IMR-90 (cell line): ENCODE data around the gene FBXW8. TPM values are rescaled to one million over a fixed set of nuclear protein-coding genes. Genes with fewer than 3 reads are reported as not detected.

ENCODE experiments used
- ATAC-seq: fragments of 200-7000 bp; cut with Tn5 transposase; 2 replicates; pipeline ENCODE4 v1.9.1; 2020; ENCODE audit warnings: low read depth, mild to moderate bottlenecking, moderate library complexity
- BruUV-seq: library from RNA; stranded (reverse); fragments of 400-500 nt; replicated peaks from 2 replicates; lab custom pipeline; 2021; lab: Mats Ljungman, UMichigan
- CTCF ChIA-PET: fragments of 300-600 bp; formaldehyde crosslinking; extraction: SDS; loops from one replicate; lab custom pipeline; 2021; ENCODE audit warnings: antibody characterized with exemption; lab: Yijun Ruan, JAX
- POLR2A ChIA-PET: fragments of 300-600 bp; sonication (Branson Sonifier 250); formaldehyde crosslinking; loops from one replicate; lab custom pipeline; 2022; ENCODE audit warnings: antibody characterized with exemption; ENCODE audit not compliant: unreplicated experiment; lab: Charles Lee
- DNase-seq: peaks from one replicate; pipeline ENCODE4 v3.0.0; 2013
- H2AFZ ChIP-seq: replicated peaks from 2 replicates; pipeline ENCODE3; 2013; ENCODE audit warnings: low read length, mild to moderate bottlenecking; ENCODE audit not compliant: poor library complexity
- H2AK5ac ChIP-seq: 2 replicates; pipeline ENCODE4 v1.6.1; 2013; ENCODE audit warnings: low read depth, low read length, inconsistent platforms
- H2AK9ac ChIP-seq: replicated peaks from 2 replicates; pipeline ENCODE3; 2013; ENCODE audit warnings: mild to moderate bottlenecking, low read depth, low read length, moderate library complexity; ENCODE audit not compliant: poor library complexity
- H2BK120ac ChIP-seq: 2 replicates; pipeline ENCODE4 v1.6.1; 2013; ENCODE audit warnings: low read depth, low read length, inconsistent platforms
- H2BK15ac ChIP-seq: 3 replicates; pipeline ENCODE4 v1.6.1; 2013; ENCODE audit warnings: low read depth, low read length, inconsistent platforms
- H2BK20ac ChIP-seq: 2 replicates; pipeline ENCODE4 v1.6.1; 2013; ENCODE audit warnings: low read depth, mild to moderate bottlenecking, inconsistent platforms, low read length, moderate library complexity
- H2BK5ac ChIP-seq: 2 replicates; pipeline ENCODE4 v1.6.1; 2013; ENCODE audit warnings: mild to moderate bottlenecking, low read depth, low read length, inconsistent platforms; ENCODE audit not compliant: poor library complexity, severe bottlenecking
- H3K14ac ChIP-seq: replicated peaks from 2 replicates; pipeline ENCODE4 v1.6.1; 2013; ENCODE audit warnings: low read depth, low read length, inconsistent platforms
- H3K18ac ChIP-seq: 2 replicates; pipeline ENCODE4 v1.6.1; 2013; ENCODE audit warnings: low read depth, low read length, control low read depth
- H3K23ac ChIP-seq: 2 replicates; pipeline ENCODE4 v1.6.1; 2013; ENCODE audit warnings: low read depth, low read length, inconsistent platforms
- H3K27ac ChIP-seq: 2 replicates; pipeline ENCODE4 v1.5.1; 2013; ENCODE audit warnings: mild to moderate bottlenecking, control low read depth, low read length; ENCODE audit not compliant: insufficient read depth
- H3K27me3 ChIP-seq: 2 replicates; pipeline ENCODE4 v1.6.1; 2013; ENCODE audit warnings: low read length; ENCODE audit not compliant: control insufficient read depth, insufficient read depth
- H3K36me3 ChIP-seq: 2 replicates; pipeline ENCODE4 v1.6.1; 2013; ENCODE audit warnings: low read length, mixed read lengths; ENCODE audit not compliant: control insufficient read depth, insufficient read depth
- H3K4ac ChIP-seq: 2 replicates; pipeline ENCODE4 v1.6.1; 2013; ENCODE audit warnings: low read depth, low read length, inconsistent platforms
- H3K4me1 ChIP-seq: 2 replicates; pipeline ENCODE4 v1.6.1; 2013; ENCODE audit warnings: low read length, mixed read lengths; ENCODE audit not compliant: control insufficient read depth, insufficient read depth
- H3K4me2 ChIP-seq: 2 replicates; pipeline ENCODE4 v1.6.1; 2013; ENCODE audit warnings: low read depth, mild to moderate bottlenecking, control low read depth, low read length, moderate library complexity
- H3K4me3 ChIP-seq: 2 replicates; pipeline ENCODE4 v1.5.1; 2013; ENCODE audit warnings: low read depth, mild to moderate bottlenecking, control low read depth, low read length, moderate library complexity; ENCODE audit not compliant: insufficient read depth
- H3K56ac ChIP-seq: 2 replicates; pipeline ENCODE4 v1.6.1; 2013; ENCODE audit warnings: low read length, inconsistent platforms; ENCODE audit not compliant: insufficient read depth; ENCODE audit errors: extremely low read depth
- H3K79me1 ChIP-seq, 2 experiments: 2 replicates each; pipeline ENCODE4 v1.6.1; 2013; ENCODE audit warnings: low read length in 2 of 2, inconsistent platforms in 1 of 2, low read depth in 1 of 2
- H3K9ac ChIP-seq: 2 replicates; pipeline ENCODE4 v1.6.1; 2013; ENCODE audit warnings: low read depth, low read length, control low read depth
- H3K9me1 ChIP-seq: 2 replicates; pipeline ENCODE4 v1.6.1; 2013; ENCODE audit warnings: low read length, inconsistent platforms; ENCODE audit not compliant: insufficient read depth
- H3K9me3 ChIP-seq: 2 replicates; pipeline ENCODE4 v1.6.1; 2013; ENCODE audit warnings: low read length; ENCODE audit not compliant: control insufficient read depth, insufficient read depth
- H4K20me1 ChIP-seq: 2 replicates; pipeline ENCODE4 v1.6.1; 2013; ENCODE audit warnings: low read length, inconsistent platforms; ENCODE audit not compliant: insufficient read depth
- H4K5ac ChIP-seq: 2 replicates; pipeline ENCODE4 v1.6.1; 2013; ENCODE audit warnings: mild to moderate bottlenecking, low read depth, low read length, control low read depth
- H4K8ac ChIP-seq, 2 experiments: 2 replicates each; pipeline ENCODE4 v1.6.1; 2013; ENCODE audit warnings: low read depth in 2 of 2, low read length in 2 of 2, control low read depth in 1 of 2, inconsistent platforms in 1 of 2
- H4K91ac ChIP-seq: 2 replicates; pipeline ENCODE4 v1.6.1; 2013; ENCODE audit warnings: low read depth, low read length, inconsistent platforms; ENCODE audit not compliant: insufficient read depth
- BHLHE40 ChIP-seq: fragments of 150-350 bp; IDR thresholded peaks from 2 replicates; pipeline ENCODE4 v1.6.1; 2016; ENCODE audit warnings: mild to moderate bottlenecking, low read depth, low read length
- CEBPB ChIP-seq: IDR thresholded peaks from 2 replicates; pipeline ENCODE4 v1.6.1; 2012; ENCODE audit warnings: low read depth, low read length, improper control_type of control experiment
- CHD1 ChIP-seq: IDR thresholded peaks from 2 replicates; pipeline ENCODE4 v1.6.1; 2012; ENCODE audit warnings: low read depth, low read length, improper control_type of control experiment
- CTCF ChIP-seq: conservative IDR thresholded peaks from 2 replicates; pipeline ENCODE4 v1.5.1; 2012; ENCODE audit warnings: mild to moderate bottlenecking, low read depth, low read length, improper control_type of control experiment
- ELK1 ChIP-seq: fragments of 150-350 bp; IDR thresholded peaks from 2 replicates; pipeline ENCODE4 v1.6.1; 2016; ENCODE audit warnings: low read depth, mild to moderate bottlenecking, low read length, moderate library complexity, borderline replicate concordance
- FOS ChIP-seq: fragments of 150-350 bp; IDR thresholded peaks from 2 replicates; pipeline ENCODE4 v1.6.1; 2016; ENCODE audit warnings: low read depth, low read length
- MAFK ChIP-seq: IDR thresholded peaks from 2 replicates; pipeline ENCODE4 v1.6.1; 2012; ENCODE audit warnings: low read depth, low read length, improper control_type of control experiment
- MAZ ChIP-seq: IDR thresholded peaks from 2 replicates; pipeline ENCODE4 v1.6.1; 2012; ENCODE audit warnings: low read depth, mild to moderate bottlenecking, low read length, improper control_type of control experiment, moderate library complexity, borderline replicate concordance
- MXI1 ChIP-seq: IDR thresholded peaks from 2 replicates; pipeline ENCODE4 v1.6.1; 2012; ENCODE audit warnings: low read depth, mild to moderate bottlenecking, low read length, moderate library complexity, borderline replicate concordance
- NFE2L2 ChIP-seq: fragments of 150-350 bp; IDR thresholded peaks from 2 replicates; pipeline ENCODE4 v1.6.1; 2016; ENCODE audit warnings: low read depth, mild to moderate bottlenecking, low read length
- POLR2A ChIP-seq: IDR thresholded peaks from 2 replicates; pipeline ENCODE4 v1.6.1; 2012; ENCODE audit warnings: mild to moderate bottlenecking, low read depth, low read length
- RAD21 ChIP-seq: IDR thresholded peaks from 2 replicates; pipeline ENCODE4 v1.6.1; 2012; ENCODE audit warnings: low read length, improper control_type of control experiment
- RCOR1 ChIP-seq: IDR thresholded peaks from 2 replicates; pipeline ENCODE4 v1.6.1; 2012; ENCODE audit warnings: mild to moderate bottlenecking, low read length, improper control_type of control experiment; ENCODE audit not compliant: insufficient replicate concordance
- RFX5 ChIP-seq: IDR thresholded peaks from 2 replicates; pipeline ENCODE4 v1.8.0; 2012; ENCODE audit warnings: low read depth, mild to moderate bottlenecking, low read length, moderate library complexity
- SMC3 ChIP-seq: fragments of 150-350 bp; IDR thresholded peaks from 2 replicates; pipeline ENCODE4 v1.6.1; 2016; ENCODE audit warnings: low read depth, mild to moderate bottlenecking, antibody characterized with exemption, low read length, moderate library complexity
- USF2 ChIP-seq: fragments of 150-350 bp; IDR thresholded peaks from 2 replicates; pipeline ENCODE4 v1.6.1; 2017; ENCODE audit warnings: mild to moderate bottlenecking, antibody characterized with exemption, low read length, low read depth
- WGBS, 2 experiments: methylation state at CpG; one replicate each; pipeline versions ENCODE4 v1.1.5 to v1.1.7; 2013; ENCODE audit warnings: missing lambda C conversion rate in 2 of 2; ENCODE audit not compliant: insufficient read length in 1 of 2; ENCODE audit errors: extremely low coverage in 2 of 2; 5-methylcytosine and 5-hydroxymethylcytosine counted together
- dilution Hi-C: fragments of 300-500 bp; cut with HindIII; formaldehyde crosslinking; loops from one replicate; pipeline ENCODE4 v1.14.3; 2018; ENCODE audit warnings: low sequenced_read_pairs; ENCODE audit not compliant: unreplicated experiment
- in situ Hi-C: fragments of 300-500 bp; cut with MboI; formaldehyde crosslinking; loops from 3 replicates; pipeline ENCODE4 v1.14.3; 2019; ENCODE audit warnings: low sequenced_read_pairs, inconsistent platforms, mixed read lengths
- intact Hi-C: fragments of 100-400 bp; cut with micrococcal nuclease; formaldehyde crosslinking; loops from 2 replicates; pipeline ENCODE4 v1.10.0; 2022
- polyA plus RNA-seq, 3 experiments: library from polyadenylated mRNA; depleted of rRNA; stranded (reverse); fragments of >200 nt; gene quantifications; 2 replicates each; pipeline ENCODE4 v1.2.3, GENCODE V29; 2012; ENCODE audit warnings: low replicate concordance in 1 of 3
- total RNA-seq: library from RNA; depleted of rRNA; stranded (reverse); fragments of >200 nt; gene quantifications from 2 replicates; pipeline ENCODE4 v1.2.3, GENCODE V29; 2012

FBXW8 gene
- total and polyA plus RNA-seq, 2 of the 4 experiments (the other 2 are of a cell fraction): 20.3 to 25.8 TPM

GRCh38 chr12:116933512-116934246 is 22.9 kb downstream of the FBXW8 start:
- H3K9ac ChIP-seq: no peak overlapping the region
- no TSS peak for BruUV-seq
- dilution Hi-C loops (no loop called here), intact Hi-C loops (loop anchor here (1.0 kb wide), 1 partner anchor 22 kb away; no protein-coding TSS in a partner anchor), in situ Hi-C loops (no loop called here)
- no peak overlapping the region for H2BK120ac ChIP-seq
- no peak overlapping the region for H3K23ac ChIP-seq
- peaks cover 46 to 60% of the 10 kb centered on the region in 2 experiments for H3K79me1 ChIP-seq
- H2BK15ac ChIP-seq: no peak overlapping the region
- ChIA-PET POLR2A (no interaction called here), CTCF (no interaction called here)
- H3K4me3 ChIP-seq: no peak overlapping the region
- WGBS, 2 experiments: no CpG with 5 or more reads among the region's 3 CpGs
- H4K5ac ChIP-seq: no peak overlapping the region
- H4K91ac ChIP-seq: no peak overlapping the region
- H2AK9ac ChIP-seq: no peak overlapping the region
- no peaks in the 10 kb centered on the region for H3K9me3 ChIP-seq
- no peaks in the 10 kb centered on the region for H3K4me1 ChIP-seq
- no peak overlapping the region for H2BK20ac ChIP-seq
- no peak overlapping the region for H3K27ac ChIP-seq
- H3K4ac ChIP-seq: no peak overlapping the region
- no peak overlapping the region for H3K4me2 ChIP-seq
- H3K9me1 ChIP-seq: peaks cover 9% of the 10 kb centered on the region; the same call in 1 of the 2 replicates
- ATAC-seq (no peak), DNase-seq (no peak)
- H3K36me3 ChIP-seq: peaks cover 15% of the 10 kb centered on the region
- H3K14ac ChIP-seq: no peak overlapping the region
- no peak overlapping the region for H2AFZ ChIP-seq
- H3K18ac ChIP-seq: no peak overlapping the region
- H3K27me3 ChIP-seq: no peaks in the 10 kb centered on the region
- no peak overlapping the region for H2AK5ac ChIP-seq
- H3K56ac ChIP-seq: no peak overlapping the region
- peaks cover 22% of the 10 kb centered on the region; the same call in 1 of the 2 replicates for H4K20me1 ChIP-seq
- no peak overlapping the region for H4K8ac ChIP-seq
- no peak for TF ChIP-seq RFX5
- TF ChIP-seq BHLHE40: no peak
- no peak for TF ChIP-seq POLR2A
- TF ChIP-seq MXI1: no peak
- no peak for TF ChIP-seq CEBPB
- no peak for TF ChIP-seq MAFK
- no peak for TF ChIP-seq ELK1
- no peak for TF ChIP-seq MAZ
- no peak for TF ChIP-seq CTCF
- no peak for TF ChIP-seq CHD1
- TF ChIP-seq NFE2L2: no peak
- TF ChIP-seq FOS: no peak
- no peak for TF ChIP-seq RCOR1
- no peak for TF ChIP-seq SMC3
- no peak for TF ChIP-seq RAD21
- TF ChIP-seq USF2: no peak
- no peak overlapping the region for H2BK5ac ChIP-seq
